Lower lobe of right lung (tissue), 2 donors: ENCODE measurements around the gene GGA3. TPM values are rescaled to one million over a fixed set of nuclear protein-coding genes. Genes with fewer than 3 reads are reported as not detected.

Experiments
- ATAC-seq, 2 donors: fragments of 200-7000 bp; cut with Tn5 transposase; one replicate each; pipeline ENCODE4 v1.9.1; 2020 to 2022; ENCODE audit warnings: mild to moderate bottlenecking in 2 of 2, moderate library complexity in 2 of 2
- DNase-seq: peaks from one replicate; pipeline ENCODE4 v3.0.0-alpha.2; 2020
- H3K27ac ChIP-seq: fragments of 200-600 bp; one replicate; pipeline ENCODE4 v1.8.0; 2022
- H3K27me3 ChIP-seq: fragments of 200-600 bp; one replicate; pipeline ENCODE4 v1.8.0; 2022; ENCODE audit warnings: low read depth
- H3K36me3 ChIP-seq: fragments of 200-600 bp; one replicate; pipeline ENCODE4 v1.8.0; 2022; ENCODE audit warnings: mild to moderate bottlenecking
- H3K4me1 ChIP-seq: fragments of 200-600 bp; one replicate; pipeline ENCODE4 v1.8.0; 2022
- H3K4me3 ChIP-seq: fragments of 200-600 bp; one replicate; pipeline ENCODE4 v1.8.0; 2022; ENCODE audit warnings: mild to moderate bottlenecking
- H3K9me3 ChIP-seq: fragments of 200-600 bp; one replicate; pipeline ENCODE4 v1.8.0; 2022
- CTCF ChIP-seq: fragments of 200-600 bp; IDR thresholded peaks from one replicate; pipeline ENCODE4 v1.8.0; 2022; ENCODE audit warnings: antibody characterized with exemption, mild to moderate bottlenecking
- intact Hi-C: fragments of 100-400 bp; cut with DNase I; formaldehyde crosslinking; loops from one replicate; pipeline ENCODE4 v1.11.0; 2022
- total RNA-seq: library from RNA; stranded (reverse); fragmentation: NEBNext Ultra II Directional; extraction: Animal tissue kit (Norgen Biotek cat#: 25700); gene quantifications from one replicate; pipeline ENCODE4 v1.2.1, GENCODE V29; 2021
- donor health status: DM: no; HTN: yes; CAD: no; lungs with severe emphysema.

GGA3 gene
- total RNA-seq, 1 donor from 2014 or later: 68.6 TPM

- DNase-seq: peak; percentile 71
- H3K27ac ChIP-seq: peak overlapping the region; percentile 75
- no peaks in the 10 kb centered on the region for H3K9me3 ChIP-seq
- ATAC-seq: peak; percentile 74 to 84
- H3K4me3 ChIP-seq: no peak overlapping the region
- no peaks in the 10 kb centered on the region for H3K27me3 ChIP-seq
- H3K4me1 ChIP-seq: peaks cover 25% of the 10 kb centered on the region
- peaks cover 98% of the 10 kb centered on the region for H3K36me3 ChIP-seq
- intact Hi-C loops: no loop called here
- TF ChIP-seq CTCF: no peak
Observed at GRCh38 chr17:75228305-75228704, 33.1 kb downstream of the GGA3 start.

GRCh38 chr17:75227729-75228128 is 33.7 kb downstream of the GGA3 start:
- Histone ChIP-seq H3K27me3 (no peaks in the 10 kb centered on the region), H3K4me3 (no peak overlapping the region), H3K36me3 (peaks cover 98% of the 10 kb centered on the region), H3K27ac (peak overlapping the region; percentile 75), H3K9me3 (no peaks in the 10 kb centered on the region), H3K4me1 (peaks cover 25% of the 10 kb centered on the region)
- ATAC-seq: no peak
- intact Hi-C loops: no loop called here
- no peak for TF ChIP-seq CTCF
- no peak for DNase-seq

DNA sequence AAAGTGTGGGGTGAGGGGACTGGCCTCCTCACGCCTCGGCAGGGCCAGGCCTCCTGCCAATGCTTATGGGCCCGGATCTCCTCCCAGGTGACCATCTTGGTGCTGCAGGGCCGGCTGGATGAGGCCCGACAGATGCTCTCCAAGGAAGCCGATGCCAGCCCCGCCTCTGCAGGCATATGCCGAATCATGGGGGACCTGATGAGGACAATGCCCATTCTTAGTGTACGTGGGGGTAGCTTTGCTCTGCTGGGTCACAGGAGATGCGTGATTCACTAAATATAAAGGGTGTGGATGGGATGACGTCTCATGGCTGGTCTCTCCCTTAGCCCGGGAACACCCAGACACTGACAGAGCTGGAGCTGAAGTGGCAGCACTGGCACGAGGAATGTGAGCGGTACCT is 36.4 kb downstream of the GGA3 start:
- no peak for DNase-seq
- no peak for TF ChIP-seq CTCF
- intact Hi-C loops: no loop called here
- H3K36me3 ChIP-seq: peaks cover 94% of the 10 kb centered on the region
- no peak overlapping the region for H3K4me3 ChIP-seq
- no peaks in the 10 kb centered on the region for H3K9me3 ChIP-seq
- ATAC-seq: no peak
- no peaks in the 10 kb centered on the region for H3K27me3 ChIP-seq
- H3K27ac ChIP-seq: no peak overlapping the region
- peaks cover 25% of the 10 kb centered on the region for H3K4me1 ChIP-seq

- no peak overlapping the region for H3K4me3 ChIP-seq
- no peaks in the 10 kb centered on the region for H3K27me3 ChIP-seq
- intact Hi-C loops: no loop called here
- peaks cover 95% of the 10 kb centered on the region for H3K36me3 ChIP-seq
- H3K9me3 ChIP-seq: no peaks in the 10 kb centered on the region
- peak in 1 of 2 donors; percentile 37 for ATAC-seq
- TF ChIP-seq CTCF: no peak
- H3K4me1 ChIP-seq: no peaks in the 10 kb centered on the region
- H3K27ac ChIP-seq: no peak overlapping the region
- no peak for DNase-seq
Observed at GRCh38 chr17:75219815-75220214, 41.6 kb downstream of the GGA3 start.

- no peak for DNase-seq
- Histone ChIP-seq H3K9me3 (no peaks in the 10 kb centered on the region), H3K4me3 (no peak overlapping the region), H3K27ac (no peak overlapping the region), H3K4me1 (no peaks in the 10 kb centered on the region), H3K36me3 (peaks cover 95% of the 10 kb centered on the region), H3K27me3 (no peaks in the 10 kb centered on the region)
- intact Hi-C loops: no loop called here
- no peak for ATAC-seq
- no peak for TF ChIP-seq CTCF
Observed at GRCh38 chr17:75218131-75218530, 43.3 kb downstream of the GGA3 start.

DNA sequence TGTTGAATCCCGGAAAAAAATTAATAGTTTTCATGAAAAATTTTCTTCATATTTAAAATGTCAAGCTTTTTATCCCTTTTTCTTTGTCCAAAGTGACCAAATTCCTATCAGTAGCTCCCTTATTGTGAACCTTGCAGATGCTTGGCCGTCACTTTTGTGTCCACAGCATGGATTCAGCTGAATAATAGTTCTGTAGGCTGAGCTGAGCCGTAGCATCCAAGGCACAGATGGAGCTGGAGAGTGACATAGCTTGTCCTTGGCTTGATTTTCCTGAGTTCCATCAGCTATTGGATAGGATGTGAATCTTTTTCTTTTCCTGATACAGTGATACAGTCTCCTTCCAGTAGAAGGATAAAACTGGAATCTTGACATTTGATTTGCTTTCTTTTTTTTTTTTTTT is 52.3 kb downstream of the GGA3 start:
- no peaks in the 10 kb centered on the region for H3K27me3 ChIP-seq
- intact Hi-C loops: no loop called here
- no peak overlapping the region for H3K27ac ChIP-seq
- no peaks in the 10 kb centered on the region for H3K9me3 ChIP-seq
- H3K36me3 ChIP-seq: peaks cover 58% of the 10 kb centered on the region
- TF ChIP-seq CTCF: no peak
- H3K4me3 ChIP-seq: no peak overlapping the region
- no peak for ATAC-seq
- peaks cover 23% of the 10 kb centered on the region for H3K4me1 ChIP-seq
- no peak for DNase-seq
